ENCODE data around the gene IGFN1.
"Not testable (repeated sequence)": the region's sequence is repeated elsewhere in the genome, so short reads cannot be mapped to it uniquely, and the experiment has no call there.

Gene IGFN1

GRCh38 chr1:201217851-201218250 is 27.2 kb downstream of the IGFN1 start:
- DNase-seq (ENCODE audit: low read depth in 2 of 2) = no peak

GRCh38 chr1:201218409-201218808 is 27.8 kb downstream of the IGFN1 start:
- DNase-seq (ENCODE audit: low read depth in 2 of 2) = no peak

GRCh38 chr1:201219481-201220387 is 29.1 kb downstream of the IGFN1 start:
- no peak for DNase-seq (ENCODE audit: low read depth in 2 of 2)

GRCh38 chr1:201220388-201220715 is 29.7 kb downstream of the IGFN1 start:
- no peak for DNase-seq (ENCODE audit: low read depth in 2 of 2)

- no peak for DNase-seq (ENCODE audit: low read depth in 2 of 2)
Observed at GRCh38 chr1:201221201-201221846, 30.7 kb downstream of the IGFN1 start.

GRCh38 chr1:201222125-201222524 is 31.5 kb downstream of the IGFN1 start:
- no peak for DNase-seq (ENCODE audit: low read depth in 2 of 2)

- no peak for DNase-seq (ENCODE audit: low read depth in 2 of 2)
Observed at GRCh38 chr1:201223852-201224665, 33.4 kb downstream of the IGFN1 start.

GRCh38 chr1:201224666-201225370 is 34.2 kb downstream of the IGFN1 start:
- no peak for DNase-seq (ENCODE audit: low read depth in 2 of 2)

GRCh38 chr1:201226178-201226514 is 35.5 kb downstream of the IGFN1 start:
- no peak for DNase-seq (ENCODE audit: low read depth in 2 of 2)

GRCh38 chr1:201226859-201227488 is 36.4 kb downstream of the IGFN1 start:
- no peak for DNase-seq (ENCODE audit: low read depth in 2 of 2)

GRCh38 chr1:201228011-201228983 is 37.7 kb downstream of the IGFN1 start:
- no peak for DNase-seq (ENCODE audit: low read depth in 2 of 2)

GRCh38 chr1:201229095-201229494 is 38.5 kb downstream of the IGFN1 start:
- no peak for DNase-seq (ENCODE audit: low read depth in 2 of 2)

- no peak for DNase-seq (ENCODE audit: low read depth in 2 of 2)
Observed at GRCh38 chr1:201229771-201230635, 39.4 kb downstream of the IGFN1 start.

- no peak for DNase-seq (ENCODE audit: low read depth in 2 of 2)
Observed at GRCh38 chr1:201230676-201231075, 40.1 kb downstream of the IGFN1 start.

GRCh38 chr1:201239646-201240045 is 49.0 kb downstream of the IGFN1 start:
- DNase-seq (ENCODE audit: low read depth in 2 of 2) = not testable (repeated sequence)

GRCh38 chr1:201240171-201240570 is 49.5 kb downstream of the IGFN1 start:
- DNase-seq (ENCODE audit: low read depth in 2 of 2) = no peak

GRCh38 chr1:201241736-201242135 is 51.1 kb downstream of the IGFN1 start:
- DNase-seq (ENCODE audit: low read depth in 2 of 2) = no peak

- no peak for DNase-seq (ENCODE audit: low read depth in 2 of 2)
Observed at GRCh38 chr1:201245082-201245481, 54.5 kb downstream of the IGFN1 start.

Measured in stimulated activated CD4-positive, alpha-beta T cell treated with anti-CD3 and anti-CD28 coated beads, Interleukin-4, amount 100 ng/mL, for 48 hours (primary cell).